ENCODE results near the gene ADPRM.
"Not testable (repeated sequence)": the region's sequence is repeated elsewhere in the genome, so short reads cannot be mapped to it uniquely, and the experiment has no call there.

Gene ADPRM

GRCh38 chr17:10697092-10698081, at the start of gene ADPRM, which contains the start of gene SCO1:
Gene ADPRM, plus strand, starts transcription at chr17:10697594. Its CDS starts 7,333 bp downstream, at chr17:10704927.
Gene SCO1, minus strand, starts transcription at chr17:10697533. Its CDS starts 26 bp downstream, at chr17:10697507.
- DNase-seq = peak; percentile 88

- DNase-seq = no peak
Measured at GRCh38 chr17:10648381-10648780, 49.0 kb upstream of the ADPRM start.

GRCh38 chr17:10648956-10649355, 48.4 kb upstream of the ADPRM start:
- no peak for DNase-seq

- no peak for DNase-seq
Measured at GRCh38 chr17:10649602-10650001, 47.8 kb upstream of the ADPRM start.

GRCh38 chr17:10651927-10652326, 45.5 kb upstream of the ADPRM start:
- no peak for DNase-seq

- DNase-seq = no peak
Measured at GRCh38 chr17:10652984-10653659, 44.3 kb upstream of the ADPRM start.

- no peak for DNase-seq
Measured at GRCh38 chr17:10653987-10654386, 43.4 kb upstream of the ADPRM start.

GRCh38 chr17:10657148-10657547, 40.2 kb upstream of the ADPRM start, which contains the start of gene MYH3:
Gene MYH3, minus strand, starts transcription at chr17:10657309. Its CDS starts 2,245 bp downstream, at chr17:10655064.
- no peak for DNase-seq

- DNase-seq = no peak
Measured at GRCh38 chr17:10657879-10658278, 39.5 kb upstream of the ADPRM start.

GRCh38 chr17:10661437-10661836, 36.0 kb upstream of the ADPRM start:
- DNase-seq = no peak

GRCh38 chr17:10663231-10663630, 34.2 kb upstream of the ADPRM start:
- DNase-seq = no peak

- DNase-seq = no peak
Measured at GRCh38 chr17:10664571-10664970, 32.8 kb upstream of the ADPRM start.

- DNase-seq = no peak
Measured at GRCh38 chr17:10666906-10667305, 30.5 kb upstream of the ADPRM start.

- DNase-seq = no peak
Measured at GRCh38 chr17:10668775-10669174, 28.6 kb upstream of the ADPRM start.

GRCh38 chr17:10673312-10673711, 24.1 kb upstream of the ADPRM start:
- DNase-seq = no peak

GRCh38 chr17:10674704-10675103, 22.7 kb upstream of the ADPRM start:
- DNase-seq = no peak

GRCh38 chr17:10681866-10682446, 15.4 kb upstream of the ADPRM start:
- DNase-seq = no peak

- peak; percentile 22 for DNase-seq
Measured at GRCh38 chr17:10683853-10684252, 13.5 kb upstream of the ADPRM start.

- DNase-seq = no peak
Measured at GRCh38 chr17:10687499-10687898, 9.9 kb upstream of the ADPRM start.

GRCh38 chr17:10695875-10696407, 1.5 kb upstream of the ADPRM start:
- DNase-seq = not testable (repeated sequence)

GRCh38 chr17:10698096-10698818, 863 bp downstream of the ADPRM start:
- DNase-seq = peak; percentile 23

- DNase-seq = no peak
Measured at GRCh38 chr17:10699856-10700255, 2.5 kb downstream of the ADPRM start.
